ENCODE data around the gene CA9.

Gene CA9

GRCh38 chr9:35691757-35692301, 18.1 kb downstream of the CA9 start:
- DNase-seq (ENCODE audit: low read depth in 2 of 2): no peak

DNA sequence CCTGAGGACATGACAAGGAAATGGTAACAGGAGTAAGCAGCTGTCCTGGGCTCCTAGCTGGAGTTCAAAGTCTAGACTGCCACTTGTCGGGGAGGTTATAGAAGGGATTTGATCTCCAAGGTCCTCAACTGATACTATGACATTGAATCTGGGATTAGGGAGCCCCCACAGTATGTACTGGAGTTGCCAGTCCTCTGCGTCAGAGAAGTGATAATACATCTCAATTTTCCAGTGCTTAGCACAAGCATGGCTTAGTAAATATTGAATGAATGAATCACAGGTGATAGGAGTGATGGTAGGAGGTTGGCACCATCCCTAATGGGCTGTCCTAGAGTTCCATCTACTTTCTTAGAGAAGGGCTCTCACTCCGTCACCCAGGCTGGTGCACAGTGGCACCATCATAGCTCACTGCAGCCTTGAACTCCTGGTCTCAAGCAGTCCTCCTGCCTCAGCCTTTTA, 22.2 kb downstream of the CA9 start:
- no peak for DNase-seq (ENCODE audit: low read depth in 2 of 2)

- peak; percentile 33 to 34 for DNase-seq (ENCODE audit: low read depth in 2 of 2)
Measured at GRCh38 chr9:35696520-35697215, 22.9 kb downstream of the CA9 start.

DNA sequence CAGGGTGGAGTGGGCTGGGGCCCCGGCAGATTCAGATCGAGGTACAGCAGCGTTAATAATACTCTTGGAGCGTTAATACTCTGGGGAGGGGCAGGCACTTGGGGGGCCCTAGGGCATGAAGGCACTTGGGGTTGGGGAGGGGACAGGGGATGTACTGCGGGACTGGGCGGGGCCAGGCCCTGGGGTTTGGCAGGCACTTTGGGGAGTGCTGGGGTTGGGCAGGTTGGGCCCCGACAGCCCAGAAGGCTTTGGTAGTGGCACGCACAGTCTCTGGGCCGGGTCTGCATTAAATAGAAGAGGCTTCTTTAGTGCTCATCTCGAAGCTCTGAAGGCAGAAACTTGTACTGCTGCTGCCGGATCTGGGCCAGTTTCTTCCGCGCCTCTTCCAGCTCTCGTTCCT, 23.8 kb downstream of the CA9 start:
- no peak for DNase-seq (ENCODE audit: low read depth in 2 of 2)

DNA sequence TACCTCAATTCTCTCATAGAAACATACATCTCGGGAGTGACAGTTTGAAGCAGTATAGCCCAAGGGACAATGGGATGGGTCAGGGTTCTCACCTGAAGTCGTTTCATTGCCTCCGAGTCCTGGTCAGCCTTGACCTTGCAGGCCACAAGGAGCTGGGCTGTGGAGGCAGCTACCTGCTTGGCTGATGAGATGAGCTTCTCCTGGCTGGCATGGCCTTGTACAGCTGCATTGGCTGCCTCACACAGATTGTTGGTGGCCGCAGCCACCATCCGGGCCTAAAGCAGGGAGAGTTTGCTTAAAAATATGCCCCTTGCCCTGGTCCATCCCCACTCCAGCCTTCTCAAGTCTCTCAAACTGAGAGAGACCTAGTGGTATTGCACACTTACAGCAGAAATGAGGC, 24.5 kb downstream of the CA9 start:
- DNase-seq (ENCODE audit: low read depth in 2 of 2): no peak

GRCh38 chr9:35700031-35700430, 26.3 kb downstream of the CA9 start:
- DNase-seq (ENCODE audit: low read depth in 2 of 2): no peak

- DNase-seq (ENCODE audit: low read depth in 2 of 2): no peak
Measured at GRCh38 chr9:35700942-35701341, 27.2 kb downstream of the CA9 start.

GRCh38 chr9:35702696-35703095, 29.0 kb downstream of the CA9 start:
- DNase-seq (ENCODE audit: low read depth in 2 of 2): no peak

GRCh38 chr9:35703906-35704672, 30.4 kb downstream of the CA9 start:
- DNase-seq (ENCODE audit: low read depth in 2 of 2): no peak

GRCh38 chr9:35705372-35705771, 31.6 kb downstream of the CA9 start:
- no peak for DNase-seq (ENCODE audit: low read depth in 2 of 2)

DNA sequence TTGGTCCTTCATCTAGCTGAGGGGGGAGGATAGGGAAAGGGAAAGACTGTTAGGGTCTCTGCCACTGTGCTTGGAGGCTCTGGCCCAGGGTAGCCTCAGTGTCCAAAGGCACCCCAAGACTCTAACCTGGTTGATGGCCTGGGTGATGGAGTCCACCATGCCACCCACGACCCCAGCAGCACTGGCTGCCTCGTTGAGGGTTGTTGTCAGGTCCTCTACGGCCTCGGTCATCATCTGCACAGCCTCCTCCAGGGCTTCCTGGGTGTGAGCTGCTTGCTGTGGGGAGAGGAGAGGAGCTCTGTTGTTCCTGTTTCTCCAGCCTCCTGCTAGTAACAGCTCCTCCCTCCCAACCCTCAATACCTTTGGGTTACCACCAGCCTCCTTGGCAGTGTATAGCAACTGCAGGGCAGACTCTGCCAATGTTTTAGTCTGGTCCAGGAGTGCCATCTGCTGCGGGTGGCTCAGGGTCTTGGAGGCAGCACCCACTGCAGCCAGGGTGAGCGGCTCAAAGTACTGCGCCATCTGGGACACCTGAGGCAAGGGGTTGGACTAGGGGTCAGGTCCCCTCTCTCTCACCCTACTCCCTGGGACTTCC, 32.2 kb downstream of the CA9 start:
- DNase-seq (ENCODE audit: low read depth in 2 of 2): no peak

- DNase-seq (ENCODE audit: low read depth in 2 of 2): no peak
Measured at GRCh38 chr9:35706951-35707350, 33.2 kb downstream of the CA9 start.

DNA sequence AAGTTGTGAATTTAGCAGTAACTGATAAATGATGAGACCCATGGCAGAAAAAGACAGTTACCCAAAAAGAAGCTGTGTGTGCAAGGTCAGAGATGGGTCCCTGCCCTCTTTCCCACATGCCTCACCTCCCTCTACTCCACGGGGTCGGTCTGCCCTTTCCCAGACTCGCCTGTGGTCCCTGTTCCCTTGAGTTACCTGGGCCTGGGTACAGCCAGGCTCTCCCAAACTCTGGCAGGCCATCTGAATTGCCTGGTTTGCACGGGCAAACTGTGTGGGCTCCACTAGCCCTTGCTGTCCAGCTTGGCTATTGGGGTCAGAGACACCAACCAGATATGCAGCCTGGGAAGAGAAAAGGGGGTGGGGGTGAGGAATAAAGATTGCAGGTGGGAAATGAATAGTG, 34.4 kb downstream of the CA9 start:
- no peak for DNase-seq (ENCODE audit: low read depth in 2 of 2)

DNA sequence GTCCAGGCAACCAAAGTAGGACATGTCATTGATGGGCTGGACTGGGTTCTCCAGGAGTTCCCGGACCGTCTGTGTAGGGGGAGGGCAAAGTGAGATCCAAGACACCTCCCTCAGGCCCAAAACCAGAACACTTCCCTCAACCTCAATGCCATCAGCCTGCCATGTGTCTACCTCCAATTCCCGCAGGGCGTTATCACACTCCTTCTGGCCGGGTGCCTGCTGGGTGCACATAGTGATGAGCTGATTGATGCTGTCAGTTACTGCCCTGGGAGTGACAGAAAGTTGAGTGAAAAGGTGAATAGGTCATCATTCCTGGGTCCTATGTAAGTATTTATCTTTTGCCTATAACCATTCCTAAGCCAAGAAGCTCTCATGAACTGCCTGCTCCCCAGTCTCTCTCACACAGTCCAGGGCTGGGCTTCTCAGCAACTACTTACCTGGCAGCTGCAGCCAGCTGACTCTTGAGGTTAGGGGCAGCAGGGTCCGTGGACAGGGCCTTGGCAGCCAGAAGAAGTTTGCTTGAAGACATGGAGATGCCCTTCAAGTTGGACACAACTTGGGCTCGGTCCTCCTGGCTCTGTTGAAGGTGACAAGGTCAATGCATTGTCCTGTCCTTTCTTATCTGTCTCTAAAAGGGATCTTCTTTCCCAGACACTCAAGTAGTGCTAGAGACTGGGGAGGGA, 37.2 kb downstream of the CA9 start:
- DNase-seq (ENCODE audit: low read depth in 2 of 2): no peak

GRCh38 chr9:35711501-35712428, 38.0 kb downstream of the CA9 start:
- no peak for DNase-seq (ENCODE audit: low read depth in 2 of 2)

DNA sequence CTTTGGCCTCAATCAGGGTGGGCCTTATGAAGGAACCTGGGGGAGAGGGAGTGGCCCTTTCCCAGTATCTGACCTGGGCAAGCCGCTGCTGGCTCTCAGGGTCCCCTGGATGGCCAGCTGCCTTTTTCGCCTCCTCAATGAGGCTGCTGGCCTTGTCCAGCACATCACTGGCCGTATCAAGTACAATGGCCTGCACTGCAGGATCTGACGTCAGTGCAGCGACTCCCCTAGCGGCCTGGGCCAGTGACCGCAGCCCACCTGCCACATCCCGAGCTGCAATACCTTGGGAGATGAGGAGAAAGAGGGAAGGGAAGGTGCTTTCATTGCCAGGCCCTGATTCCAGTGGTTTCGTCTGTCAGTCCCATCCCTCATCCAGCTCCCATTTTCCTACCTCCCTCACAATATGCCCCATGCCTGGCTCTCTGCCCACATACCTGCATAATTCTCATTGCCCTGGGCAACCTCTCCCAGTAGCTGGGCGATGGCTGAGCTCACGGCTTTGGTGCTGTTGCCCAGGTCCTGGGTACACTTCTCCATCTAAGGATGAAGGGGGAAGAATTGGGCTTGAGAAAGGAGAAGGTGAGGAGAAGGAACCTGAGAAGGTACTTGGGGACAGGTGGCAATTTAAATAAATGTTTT, 39.2 kb downstream of the CA9 start:
- no peak for DNase-seq (ENCODE audit: low read depth in 2 of 2)

DNA sequence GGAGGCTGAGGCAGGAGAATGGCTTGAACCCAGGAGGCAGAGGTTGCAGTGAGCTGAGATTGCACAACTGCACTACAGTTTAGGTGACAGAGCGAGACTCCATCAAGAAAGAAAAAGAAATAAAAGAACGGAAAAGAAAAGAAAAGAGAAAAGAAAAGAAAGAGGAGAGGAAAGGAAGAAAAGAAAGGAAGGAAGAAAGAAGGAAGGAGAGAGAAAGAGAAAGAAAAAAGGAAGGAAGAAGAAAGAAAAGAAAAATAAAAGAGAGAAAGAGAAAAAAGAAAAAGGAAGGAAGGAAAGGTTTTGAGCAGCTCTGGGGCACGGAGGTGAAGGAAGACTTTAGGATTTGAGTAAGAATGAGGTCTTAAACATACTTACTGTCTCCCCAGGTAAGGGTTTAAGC, 39.9 kb downstream of the CA9 start:
- no peak for DNase-seq (ENCODE audit: low read depth in 2 of 2)

DNA sequence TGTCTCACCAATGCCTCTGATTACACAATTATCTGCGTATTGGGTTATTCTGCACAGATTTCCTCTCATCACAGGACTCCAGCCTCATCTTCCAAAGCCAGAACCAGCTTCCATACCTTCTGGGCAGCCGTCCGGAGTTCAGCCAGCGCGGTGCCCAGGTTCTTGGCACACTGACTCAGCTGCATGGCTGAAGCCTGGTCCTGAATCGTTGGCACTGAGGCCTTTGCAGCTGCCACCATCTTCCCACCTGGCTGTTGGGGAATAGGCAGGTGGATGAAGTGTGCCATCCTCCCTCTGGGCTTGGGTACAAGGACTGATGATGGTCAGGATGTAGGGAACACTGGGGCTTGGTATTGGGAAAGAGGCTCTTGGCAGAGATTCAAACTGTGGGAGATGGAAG, 40.4 kb downstream of the CA9 start:
- no peak for DNase-seq (ENCODE audit: low read depth in 2 of 2)

GRCh38 chr9:35714579-35715252, 41.0 kb downstream of the CA9 start:
- no peak for DNase-seq (ENCODE audit: low read depth in 2 of 2)

- no peak for DNase-seq (ENCODE audit: low read depth in 2 of 2)
Measured at GRCh38 chr9:35716230-35716629, 42.5 kb downstream of the CA9 start.

Data from stimulated activated CD4-positive, alpha-beta T cell treated with anti-CD3 and anti-CD28 coated beads, Interleukin-1b, Interleukin-23, amount 100 ng/mL, for 4 hours (primary cell).